Coronary artery (tissue), 2 donors: Measurements from ENCODE around the gene KCTD5.
A peak's percentile ranks its signal among the peaks of the same experiment; 100 is the strongest.
"Not testable (repeated sequence)": the region's sequence is repeated elsewhere in the genome, so short reads cannot be mapped to it uniquely, and the experiment has no call there.

Experiments
- DNase-seq: peaks from one replicate; pipeline ENCODE4 v3.0.0-alpha.2; 2017; ENCODE audit warnings: low spot score
- H3K27ac ChIP-seq, 2 donors: fragments of 200-600 bp; sonication (generic); one replicate each; pipeline ENCODE4 v1.5.1; 2016 to 2019
- H3K4me3 ChIP-seq: fragments of 200-600 bp; sonication (generic); 2 replicates; pipeline ENCODE4 v1.5.1; 2016; ENCODE audit warnings: mild to moderate bottlenecking, moderate library complexity
- CTCF ChIP-seq: fragments of 200-600 bp; sonication (generic); IDR thresholded peaks from one replicate; pipeline ENCODE4 v1.5.1; 2019; ENCODE audit warnings: antibody characterized with exemption

The KCTD5 gene

GRCh38 chr16:2673066-2673999 lies 9.0 kb upstream of the KCTD5 start:
- peak overlapping the region; percentile 87 for H3K4me3 ChIP-seq
- DNase-seq, result peak; percentile 97
- TF ChIP-seq CTCF, result no peak
- H3K27ac ChIP-seq, result peak overlapping the region; percentile 76 to 94

- TF ChIP-seq CTCF, result no peak
- H3K27ac ChIP-seq, result peak overlapping the region in 1 of 2 donors; percentile 50
- no peak overlapping the region for H3K4me3 ChIP-seq
- peak; percentile 71 for DNase-seq
Measured at GRCh38 chr16:2675021-2675420, 7.3 kb upstream of the KCTD5 start.

- no peak for TF ChIP-seq CTCF
- Histone ChIP-seq H3K27ac (no peak overlapping the region), H3K4me3 (no peak overlapping the region)
- DNase-seq, result peak; percentile 22
Measured at GRCh38 chr16:2675714-2676113, 6.6 kb upstream of the KCTD5 start.

GRCh38 chr16:2676937-2677336 lies 5.4 kb upstream of the KCTD5 start:
- not testable (repeated sequence) for H3K27ac ChIP-seq, DNase-seq, H3K4me3 ChIP-seq

- DNase-seq, H3K27ac ChIP-seq, H3K4me3 ChIP-seq: not testable (repeated sequence)
Measured at GRCh38 chr16:2678206-2678965, 3.9 kb upstream of the KCTD5 start.

GRCh38 chr16:2679902-2680301 lies 2.4 kb upstream of the KCTD5 start:
- H3K27ac ChIP-seq, DNase-seq, H3K4me3 ChIP-seq: not testable (repeated sequence)

GRCh38 chr16:2680360-2680759 lies 2.0 kb upstream of the KCTD5 start:
- H3K27ac ChIP-seq, H3K4me3 ChIP-seq, DNase-seq: not testable (repeated sequence)

- Histone ChIP-seq H3K4me3 (peak overlapping the region; percentile 88), H3K27ac (peak overlapping the region; percentile 66 to 85)
- DNase-seq, result not testable (repeated sequence)
Measured at GRCh38 chr16:2683041-2683440, 718 bp downstream of the KCTD5 start.

- DNase-seq, H3K27ac ChIP-seq, H3K4me3 ChIP-seq: not testable (repeated sequence)
Measured at GRCh38 chr16:2686075-2686474, 3.8 kb downstream of the KCTD5 start.

- H3K4me3 ChIP-seq, result no peak overlapping the region
- H3K27ac ChIP-seq, result peak overlapping the region in 1 of 2 donors; percentile 41
- no peak for DNase-seq
- no peak for TF ChIP-seq CTCF
Measured at GRCh38 chr16:2686912-2687507, 4.7 kb downstream of the KCTD5 start.
